ENCODE data around the gene NEU2.

The NEU2 gene

GRCh38 chr2:233032551-233033320 lies at the start of gene NEU2:
NEU2 (plus strand) TSS chr2:233032672; CDS start chr2:233032672, 0 bp downstream.
- DNase-seq (ENCODE audit: low read depth) = no peak
- H3K4me3 ChIP-seq (ENCODE audit: low read length) = no peak within 1 kb of the TSS
- TF ChIP-seq, protein P1, sequence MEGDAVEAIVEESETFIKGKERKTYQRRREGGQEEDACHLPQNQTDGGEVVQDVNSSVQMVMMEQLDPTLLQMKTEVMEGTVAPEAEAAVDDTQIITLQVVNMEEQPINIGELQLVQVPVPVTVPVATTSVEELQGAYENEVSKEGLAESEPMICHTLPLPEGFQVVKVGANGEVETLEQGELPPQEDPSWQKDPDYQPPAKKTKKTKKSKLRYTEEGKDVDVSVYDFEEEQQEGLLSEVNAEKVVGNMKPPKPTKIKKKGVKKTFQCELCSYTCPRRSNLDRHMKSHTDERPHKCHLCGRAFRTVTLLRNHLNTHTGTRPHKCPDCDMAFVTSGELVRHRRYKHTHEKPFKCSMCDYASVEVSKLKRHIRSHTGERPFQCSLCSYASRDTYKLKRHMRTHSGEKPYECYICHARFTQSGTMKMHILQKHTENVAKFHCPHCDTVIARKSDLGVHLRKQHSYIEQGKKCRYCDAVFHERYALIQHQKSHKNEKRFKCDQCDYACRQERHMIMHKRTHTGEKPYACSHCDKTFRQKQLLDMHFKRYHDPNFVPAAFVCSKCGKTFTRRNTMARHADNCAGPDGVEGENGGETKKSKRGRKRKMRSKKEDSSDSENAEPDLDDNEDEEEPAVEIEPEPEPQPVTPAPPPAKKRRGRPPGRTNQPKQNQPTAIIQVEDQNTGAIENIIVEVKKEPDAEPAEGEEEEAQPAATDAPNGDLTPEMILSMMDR (conservative IDR thresholded peaks at IDR 0.05; ENCODE audit: low read depth, low read length) = no peak

DNA sequence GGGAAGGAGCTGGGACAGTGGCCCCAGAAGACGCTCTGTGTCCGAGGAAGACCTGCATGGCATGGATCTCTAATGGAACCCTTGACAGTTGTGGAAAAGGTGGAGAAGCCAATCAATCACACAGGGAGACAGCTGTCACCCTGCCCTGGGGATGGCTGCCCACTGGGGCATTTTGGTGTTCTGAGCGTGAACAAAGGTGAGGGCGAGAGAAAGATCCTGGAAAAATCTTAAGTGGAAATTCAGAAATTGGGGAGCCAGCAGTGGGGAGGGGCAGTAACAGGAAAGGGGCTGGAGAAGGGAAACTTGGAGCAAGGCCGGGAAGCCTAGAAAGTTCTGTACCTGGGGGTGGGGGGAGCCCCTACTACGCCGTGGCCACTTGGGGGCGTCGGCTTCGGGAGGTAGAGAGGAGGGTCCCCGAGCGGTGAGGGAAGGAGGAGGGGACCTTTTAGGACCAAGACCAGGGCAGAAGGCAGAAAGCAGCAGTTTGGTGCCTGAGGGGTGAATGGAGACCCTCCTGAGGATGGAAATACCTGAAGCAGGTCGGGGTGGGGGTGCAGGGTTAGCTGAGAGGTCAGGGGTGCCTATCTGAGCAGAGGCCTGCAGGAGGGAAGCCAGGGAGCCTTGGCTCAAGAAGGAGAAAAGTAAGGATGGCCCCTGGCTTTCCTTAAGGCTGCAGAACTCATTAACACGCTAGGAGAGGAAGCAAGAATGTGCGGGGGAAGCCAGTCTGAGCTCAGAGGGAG lies 49.4 kb upstream of the NEU2 start:
- no peak overlapping the region for H3K4me3 ChIP-seq (ENCODE audit: low read length)
- TF ChIP-seq, protein P1 (conservative IDR thresholded peaks at IDR 0.05; ENCODE audit: low read depth, low read length) = no peak
- no peak for DNase-seq (ENCODE audit: low read depth)

GRCh38 chr2:232983669-232984140 lies 48.8 kb upstream of the NEU2 start:
- TF ChIP-seq, protein P1 (conservative IDR thresholded peaks at IDR 0.05; ENCODE audit: low read depth, low read length) = no peak
- DNase-seq (ENCODE audit: low read depth) = no peak
- no peak overlapping the region for H3K4me3 ChIP-seq (ENCODE audit: low read length)

DNA sequence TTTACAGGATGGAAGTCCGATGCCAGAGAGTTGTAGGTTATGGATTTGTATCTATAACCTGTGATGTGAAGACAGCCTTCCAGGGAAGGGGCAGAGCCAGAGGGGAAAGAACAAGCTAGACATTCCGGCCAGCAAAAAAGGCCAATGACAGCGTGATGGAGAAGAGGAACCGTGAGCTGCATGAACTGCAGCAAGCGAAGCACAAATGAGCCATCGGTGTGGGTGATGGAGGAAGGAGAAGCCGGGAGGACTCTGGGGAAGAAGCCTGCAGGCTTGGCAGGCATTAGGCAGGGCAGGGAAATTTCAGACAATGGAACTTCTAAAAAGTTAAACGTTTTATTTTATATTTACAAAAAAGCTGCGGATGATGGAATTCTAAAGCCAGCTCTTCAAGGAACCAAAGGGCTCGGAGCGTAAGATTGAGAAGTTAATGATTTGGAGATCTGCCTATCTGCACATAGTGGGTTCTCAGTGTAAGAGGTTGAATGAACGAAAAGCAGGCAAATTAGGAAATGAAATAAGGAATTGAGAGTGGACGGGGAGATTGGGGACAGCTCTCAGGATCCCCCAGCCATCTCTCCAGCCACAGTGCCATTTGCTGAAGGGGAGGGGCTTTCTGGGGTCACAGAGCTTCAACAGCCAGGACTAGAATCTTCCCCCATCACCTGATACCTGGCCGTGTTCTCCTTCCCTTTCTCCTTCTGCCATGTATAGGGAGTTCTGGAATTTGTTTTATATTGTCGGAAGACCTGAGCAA lies 47.8 kb upstream of the NEU2 start:
- TF ChIP-seq, protein P1 (conservative IDR thresholded peaks at IDR 0.05; ENCODE audit: low read depth, low read length) = no peak
- H3K4me3 ChIP-seq (ENCODE audit: low read length) = no peak overlapping the region
- no peak for DNase-seq (ENCODE audit: low read depth)

- no peak overlapping the region for H3K4me3 ChIP-seq (ENCODE audit: low read length)
- TF ChIP-seq, protein P1 (conservative IDR thresholded peaks at IDR 0.05; ENCODE audit: low read depth, low read length) = no peak
- no peak for DNase-seq (ENCODE audit: low read depth)
Observed at GRCh38 chr2:232986155-232986554, 46.3 kb upstream of the NEU2 start.

- TF ChIP-seq, protein P1 (conservative IDR thresholded peaks at IDR 0.05; ENCODE audit: low read depth, low read length) = no peak
Observed at GRCh38 chr2:232993231-232993821, 39.1 kb upstream of the NEU2 start.

More at GRCh38 chr2:232993231-232993821, 39.1 kb upstream of the NEU2 start:
- no peak for DNase-seq (ENCODE audit: low read depth)
- H3K4me3 ChIP-seq (ENCODE audit: low read length) = no peak overlapping the region
